Midbrain (tissue), 1 donor: Measurements from ENCODE around the gene ZNF581.

Source experiments
- DNase-seq: peaks from one replicate; lab custom pipeline; 2025; lab: John Stamatoyannopoulos, UW

Gene ZNF581

GRCh38 chr19:55643003-55643886 lies at the start of gene ZNF581:
TSS of gene ZNF581 (plus strand) at chr19:55643649. CDS start at chr19:55644572, 923 bp downstream.
- peak; percentile 68 for DNase-seq

GRCh38 chr19:55594996-55595545 lies 48.4 kb upstream of the ZNF581 start:
- no peak for DNase-seq

GRCh38 chr19:55596304-55596703 lies 47.1 kb upstream of the ZNF581 start:
- DNase-seq, result no peak

- no peak for DNase-seq
These were observed 45.9 kb upstream of the ZNF581 start for GRCh38 chr19:55597501-55597921.

- no peak for DNase-seq
These were observed 45.4 kb upstream of the ZNF581 start for GRCh38 chr19:55598034-55598433.

- DNase-seq, result peak; percentile 88
These were observed 44.6 kb upstream of the ZNF581 start for GRCh38 chr19:55598719-55599467.

GRCh38 chr19:55599468-55599841 lies 44.0 kb upstream of the ZNF581 start, which contains the start of gene FIZ1:
TSS of gene FIZ1 (minus strand) at chr19:55599517. CDS start at chr19:55597865, 1,652 bp downstream.
- DNase-seq, result peak; percentile 99

GRCh38 chr19:55599842-55600661 lies 43.4 kb upstream of the ZNF581 start, which contains the start of gene ZNF524:
TSS of gene ZNF524 (plus strand) at chr19:55600288. CDS start at chr19:55602113, 1,825 bp downstream.
- DNase-seq, result peak; percentile 98

- DNase-seq, result no peak
These were observed 42.8 kb upstream of the ZNF581 start for GRCh38 chr19:55600662-55601028.

- DNase-seq, result no peak
These were observed 42.4 kb upstream of the ZNF581 start for GRCh38 chr19:55601084-55601483.

GRCh38 chr19:55602104-55603001 lies 41.1 kb upstream of the ZNF581 start:
- no peak for DNase-seq

- no peak for DNase-seq
These were observed 40.3 kb upstream of the ZNF581 start for GRCh38 chr19:55603115-55603514.

GRCh38 chr19:55603581-55604292 lies 39.7 kb upstream of the ZNF581 start:
- no peak for DNase-seq

- DNase-seq, result peak; percentile 93
These were observed 38.2 kb upstream of the ZNF581 start for GRCh38 chr19:55605207-55605636.

GRCh38 chr19:55605637-55606470 lies 37.6 kb upstream of the ZNF581 start, which contains the start of gene ZNF865:
TSS of gene ZNF865 (plus strand) at chr19:55605647. CDS start at chr19:55613619, 7,972 bp downstream.
- DNase-seq, result peak; percentile 62

GRCh38 chr19:55606471-55606787 lies 37.0 kb upstream of the ZNF581 start:
- no peak for DNase-seq

GRCh38 chr19:55606817-55607216 lies 36.6 kb upstream of the ZNF581 start:
- DNase-seq, result no peak

- DNase-seq, result no peak
These were observed 34.1 kb upstream of the ZNF581 start for GRCh38 chr19:55609326-55609725.
